Heart right ventricle (tissue), 16 donors: ENCODE data around the gene ZNF181. TPM values are rescaled to one million over a fixed set of nuclear protein-coding genes. Genes with fewer than 3 reads are reported as not detected.

Experiments used
- ATAC-seq, 8 donors: fragments of 200-7000 bp; cut with Tn5 transposase; one replicate each; pipeline ENCODE4 v1.9.1; 2020; ENCODE audit warnings: mild to moderate bottlenecking in 8 of 8, moderate library complexity in 8 of 8, moderate number of reproducible peaks in 1 of 8
- DNase-seq, 2 donors: peaks; one replicate each; pipeline ENCODE4 v3.0.0-alpha.2; 2020
- H3K27ac ChIP-seq, 10 donors: fragments of 200-600 bp; sonication (generic) in 2 of 10; one replicate each; pipeline versions ENCODE4 v1.5.0 to v1.8.0; 2020 to 2022; ENCODE audit warnings: mild to moderate bottlenecking in 3 of 10
- H3K27me3 ChIP-seq, 7 donors: fragments of 200-600 bp; one replicate each; pipeline ENCODE4 v1.8.0; 2021 to 2022; ENCODE audit warnings: mild to moderate bottlenecking in 2 of 7
- H3K36me3 ChIP-seq, 9 donors: fragments of 200-600 bp; sonication (generic) in 1 of 9; one replicate each; pipeline versions ENCODE4 v1.5.0 to v1.8.0; 2020 to 2022; ENCODE audit warnings: mild to moderate bottlenecking in 2 of 9
- H3K4me1 ChIP-seq, 9 donors: fragments of 200-600 bp; sonication (generic) in 1 of 9; one replicate each; pipeline versions ENCODE4 v1.5.0 to v1.8.0; 2020 to 2022; ENCODE audit warnings: mild to moderate bottlenecking in 4 of 9
- H3K4me3 ChIP-seq, 10 donors: fragments of 200-600 bp; sonication (generic) in 2 of 10; one replicate each; pipeline versions ENCODE4 v1.5.0 to v1.8.0; 2020 to 2022; ENCODE audit warnings: mild to moderate bottlenecking in 7 of 10, moderate library complexity in 2 of 10
- H3K9me3 ChIP-seq, 11 donors: fragments of 200-600 bp in 10 of 11; sonication (generic) in 2 of 11; one replicate each; pipeline versions ENCODE4 v1.5.0 to v1.8.0; 2013 to 2022; ENCODE audit warnings: mild to moderate bottlenecking in 2 of 11, control low read depth in 1 of 11, moderate library complexity in 1 of 11
- CTCF ChIP-seq, 9 donors: fragments of 200-600 bp; sonication (generic) in 2 of 9; IDR thresholded peaks; one replicate each; pipeline versions ENCODE4 v1.5.0 to v1.8.0; 2021 to 2022; ENCODE audit warnings: antibody characterized with exemption in 9 of 9, mild to moderate bottlenecking in 5 of 9, moderate library complexity in 1 of 9
- WGBS, 2 donors: extraction: QIAGEN DNeasy Blood & Tissue Kit; methylation state at CpG; one replicate each; pipeline ENCODE4 v1.1.7; 2013; ENCODE audit warnings: inconsistent platforms in 1 of 2; 5-methylcytosine and 5-hydroxymethylcytosine counted together
- intact Hi-C, 10 donors: fragments of 100-400 bp; cut with DNase I; formaldehyde crosslinking; loops; one replicate each; pipeline versions ENCODE4 v1.11.1 to v1.14.2; 2022
- polyA plus RNA-seq, 2 donors: library from polyadenylated mRNA; stranded (reverse); fragments of 200-250 nt; gene quantifications; one replicate each; pipeline ENCODE4 v1.2.3, GENCODE V29; 2013
- total RNA-seq, 10 donors: library from RNA; stranded (reverse); fragmentation: NEBNext Ultra II Directional in 3 of 10; extraction: Animal tissue kit (Norgen Biotek cat#: 25700) in 3 of 10; gene quantifications; one replicate each; pipeline versions ENCODE4 v1.2.1 to v1.2.4, GENCODE V29; 2021 to 2023
- donor health status: Arrhythmogenic right ventricular cardiomyopathy.
- donor health status: ischemic (EF 13 %, LVEDD 7.1; RV severe dilation, severe dysfunction).
- donor health status: healthy with polysubstance abuse.
- donor health status: DM: no; HTN: yes; CAD: no.
- donor health status: DM: no; HTN: no; CAD: no.
- donor health status: ischemic (EF 25% LVEDD 6.9; RV normal size, moderate dysfunction).
- donor health status: ischemic (EF 25% LVEDD 5.7; RV mildly dilated, moderate dysfunction).
- donor health status: healthy.
- donor health status: DM: yes; HTN: yes; CAD: no.
- donor health status: Ischemic cardiomyopathy.
- donor health status: ischemic (EF 35%, LVEDD 5.7; RV mildly dilated, moderate dysfunction).
- donor health status: nonischemic (EF 11% LVEDD 7.7; RV severe dilation, severe dysfunction).
- donor health status: DM: yes; HTN: yes; CAD: no.
- donor health status: PGD.
- donor health status: ischemic (EF 29% LVEDD 5.4; RV normal size, mild dysfunction).
- donor health status: nonischemic (EF 23%, LVEDD 6.1; RV moderate dilation, normal function).

Gene ZNF181
- total and polyA plus RNA-seq, 12 donors: 6.2 to 27.6 (median 18.3) TPM

GRCh38 chr19:34744896-34745690 is 11.1 kb downstream of the ZNF181 start:
- 88 to 93% methylated on average over 3 of the region's 3 CpGs for WGBS, 2 donors
- DNase-seq (no peak), ATAC-seq (no peak)
- Histone ChIP-seq H3K9me3 (peaks cover 0 to 100% (median 31%) of the 10 kb centered on the region in 11 donors), H3K27me3 (no peaks in the 10 kb centered on the region), H3K4me3 (no peak overlapping the region), H3K36me3 (peaks cover 0 to 89% (median 38%) of the 10 kb centered on the region in 9 donors), H3K27ac (no peak overlapping the region), H3K4me1 (no peaks in the 10 kb centered on the region)
- no peak for TF ChIP-seq CTCF (IDR thresholded peaks at IDR 0.05)
- intact Hi-C loops: no loop called here

GRCh38 chr19:34757441-34757840 is 23.4 kb downstream of the ZNF181 start:
- Histone ChIP-seq H3K4me3 (no peak overlapping the region), H3K4me1 (no peaks in the 10 kb centered on the region), H3K27me3 (no peaks in the 10 kb centered on the region), H3K36me3 (peaks cover 0 to 99% (median 41%) of the 10 kb centered on the region in 9 donors), H3K27ac (no peak overlapping the region), H3K9me3 (peaks cover 7 to 100% (median 82%) of the 10 kb centered on the region in 11 donors)
- intact Hi-C loops: no loop called here
- 97% methylated on average over 4 of the region's 4 CpGs for WGBS, 2 donors
- DNase-seq (no peak), ATAC-seq (no peak)
- TF ChIP-seq CTCF (IDR thresholded peaks at IDR 0.05): no peak

GRCh38 chr19:34759218-34759917 is 25.3 kb downstream of the ZNF181 start:
- Histone ChIP-seq H3K27me3 (no peaks in the 10 kb centered on the region), H3K9me3 (peaks cover 7 to 100% (median 94%) of the 10 kb centered on the region in 11 donors), H3K27ac (no peak overlapping the region), H3K4me3 (no peak overlapping the region), H3K4me1 (no peaks in the 10 kb centered on the region), H3K36me3 (peaks cover 0 to 99% (median 54%) of the 10 kb centered on the region in 9 donors)
- no peak for TF ChIP-seq CTCF (IDR thresholded peaks at IDR 0.05)
- intact Hi-C loops: no loop called here
- ATAC-seq (no peak), DNase-seq (no peak)
- WGBS, 2 donors: 98 to 99% methylated on average over 11 of the region's 11 CpGs

- Histone ChIP-seq H3K27ac (no peak overlapping the region), H3K4me1 (peaks cover 0 to 2% (median 0%) of the 10 kb centered on the region in 9 donors), H3K36me3 (peaks cover 0 to 94% (median 80%) of the 10 kb centered on the region in 9 donors), H3K4me3 (no peak overlapping the region), H3K9me3 (peaks cover 0 to 78% (median 28%) of the 10 kb centered on the region in 11 donors), H3K27me3 (no peaks in the 10 kb centered on the region)
- DNase-seq (no peak), ATAC-seq (no peak)
- intact Hi-C loops: no loop called here
- 95 to 98% methylated on average over 2 of the region's 2 CpGs for WGBS, 2 donors
- no peak for TF ChIP-seq CTCF (IDR thresholded peaks at IDR 0.05)
These were observed 32.3 kb downstream of the ZNF181 start for GRCh38 chr19:34766386-34766785.
